NCI-H774 (cell line): ENCODE measurements around the gene AGPAT4.

ENCODE experiments used
- DNase-seq: peaks from one replicate; lab custom pipeline; 2025; lab: John Stamatoyannopoulos, UW

The AGPAT4 gene

DNA sequence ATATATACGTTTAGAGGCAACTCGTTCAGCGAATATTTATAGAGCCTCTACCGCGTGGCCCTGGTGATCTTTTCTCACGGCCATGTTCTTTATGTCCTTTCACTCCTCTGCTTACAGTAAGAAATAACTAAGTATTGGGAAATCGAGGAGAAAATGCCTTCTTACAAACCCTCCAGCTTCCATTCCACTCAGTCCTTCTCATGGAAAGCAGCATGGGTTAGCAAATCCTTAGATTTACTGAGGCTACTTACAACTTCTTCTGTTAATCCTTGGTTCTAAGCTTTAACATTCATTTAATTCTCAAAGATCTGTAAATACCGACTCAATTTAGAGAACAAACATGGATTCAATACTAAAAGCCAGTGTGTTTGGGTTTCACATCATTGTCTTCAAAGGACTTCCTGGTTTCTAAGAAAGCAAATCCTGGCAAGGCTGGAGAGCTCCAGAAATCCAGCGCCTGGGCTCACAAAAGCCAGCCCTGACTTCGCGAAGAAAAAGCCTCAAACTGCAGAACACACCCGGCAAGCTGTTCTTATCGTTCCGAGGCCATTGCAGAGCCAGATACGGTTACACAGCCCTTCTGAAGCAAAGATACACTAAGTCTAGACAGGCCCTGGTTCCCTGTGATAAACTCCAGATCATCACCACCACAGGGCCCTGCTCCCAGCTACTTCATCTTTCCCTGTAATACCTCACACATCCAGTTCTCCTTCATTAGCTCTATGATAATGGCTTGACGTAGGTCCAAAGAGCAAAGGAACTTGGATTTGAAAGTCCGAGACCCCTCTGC lies 19.2 kb downstream of the AGPAT4 start:
- DNase-seq, result no peak

DNA sequence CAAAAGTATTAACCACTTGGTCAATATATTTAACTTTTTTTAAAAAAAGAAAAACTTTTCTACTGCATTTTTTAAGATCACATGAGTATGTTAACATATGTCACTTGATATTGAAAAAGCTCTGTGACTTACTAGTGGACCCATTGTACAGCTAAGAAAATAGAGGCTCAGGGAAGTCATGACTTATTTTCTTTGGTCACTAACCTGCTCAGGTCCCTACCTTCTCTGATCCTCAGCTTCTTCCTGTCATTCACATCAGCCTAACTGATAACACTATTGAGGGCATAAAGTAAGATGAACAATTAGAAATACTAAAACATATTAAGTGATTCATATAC lies 19.8 kb downstream of the AGPAT4 start:
- no peak for DNase-seq

DNA sequence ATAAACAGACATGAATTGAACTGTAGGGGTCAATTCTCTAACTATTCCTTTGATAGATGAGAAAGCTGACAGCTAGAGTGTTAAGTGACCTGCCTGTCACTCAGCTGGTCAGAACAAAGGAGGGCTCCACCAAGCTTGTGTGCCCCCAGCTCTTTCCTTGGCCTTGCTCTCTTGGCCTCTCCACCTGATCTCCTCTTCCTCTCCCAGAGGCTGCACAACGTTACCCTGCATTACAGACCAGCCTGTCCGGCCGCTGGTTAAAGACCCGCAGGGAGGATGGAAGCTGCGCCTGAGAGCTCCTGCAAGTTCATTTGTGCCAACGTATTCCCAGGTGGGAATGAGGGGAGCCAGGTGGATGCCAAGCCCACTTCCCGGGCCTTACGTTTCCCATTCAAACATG lies 22.5 kb downstream of the AGPAT4 start:
- no peak for DNase-seq

DNA sequence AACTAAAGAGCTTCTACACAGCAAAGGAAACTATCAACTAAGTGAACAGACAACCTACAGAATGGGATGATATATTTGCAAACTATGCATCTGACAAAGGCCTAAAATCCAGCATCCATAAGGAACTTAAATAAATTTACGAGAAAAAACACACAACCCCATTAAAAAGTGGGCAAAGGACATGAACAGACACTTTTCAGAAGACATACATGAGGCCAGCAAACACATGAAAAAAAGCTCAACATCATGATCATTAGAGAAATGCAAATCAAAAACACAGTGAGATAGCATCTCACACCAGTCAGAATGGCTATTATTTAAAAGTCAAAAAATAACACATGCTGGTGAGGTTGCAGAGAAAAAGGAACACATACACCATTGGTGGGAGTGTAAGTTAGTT lies 24.5 kb downstream of the AGPAT4 start:
- no peak for DNase-seq

DNA sequence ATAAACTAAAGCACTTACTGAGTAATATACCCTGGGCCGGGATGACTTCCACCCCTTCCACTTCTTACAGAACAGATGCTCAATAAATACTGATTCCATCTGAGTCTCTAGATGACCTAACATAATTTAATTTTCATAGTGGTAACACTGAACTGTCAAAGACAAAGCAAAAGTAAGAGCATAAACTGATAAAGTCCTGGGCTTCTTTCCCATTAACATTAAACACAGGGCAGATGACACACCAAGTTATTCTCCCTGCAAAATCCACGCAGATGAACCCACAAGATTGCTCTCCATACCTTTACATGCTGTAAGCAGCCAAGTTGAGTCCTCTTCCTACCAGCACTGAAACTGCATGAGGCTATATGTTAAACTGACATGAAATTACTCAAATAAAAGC lies 27.1 kb downstream of the AGPAT4 start:
- no peak for DNase-seq

DNA sequence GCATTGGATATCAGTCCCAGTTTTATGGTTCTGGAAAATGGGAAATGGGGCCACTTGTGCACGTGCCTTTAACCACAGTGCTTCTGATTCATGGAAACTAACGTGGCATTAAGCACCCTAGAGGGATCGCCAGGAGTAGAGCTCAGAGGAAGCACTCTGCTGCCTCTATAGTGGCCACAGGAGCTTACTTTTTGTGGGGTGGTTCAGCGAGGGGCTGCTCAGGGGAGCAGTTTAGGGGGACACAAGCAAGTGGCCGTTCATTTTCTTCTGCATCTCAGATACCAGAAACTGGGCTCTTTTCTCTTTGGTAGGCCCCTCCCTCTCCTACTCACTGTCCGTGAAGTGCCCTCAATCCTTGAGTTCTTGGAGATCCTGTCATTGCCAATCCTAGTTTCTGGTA lies 28.5 kb downstream of the AGPAT4 start:
- no peak for DNase-seq

DNA sequence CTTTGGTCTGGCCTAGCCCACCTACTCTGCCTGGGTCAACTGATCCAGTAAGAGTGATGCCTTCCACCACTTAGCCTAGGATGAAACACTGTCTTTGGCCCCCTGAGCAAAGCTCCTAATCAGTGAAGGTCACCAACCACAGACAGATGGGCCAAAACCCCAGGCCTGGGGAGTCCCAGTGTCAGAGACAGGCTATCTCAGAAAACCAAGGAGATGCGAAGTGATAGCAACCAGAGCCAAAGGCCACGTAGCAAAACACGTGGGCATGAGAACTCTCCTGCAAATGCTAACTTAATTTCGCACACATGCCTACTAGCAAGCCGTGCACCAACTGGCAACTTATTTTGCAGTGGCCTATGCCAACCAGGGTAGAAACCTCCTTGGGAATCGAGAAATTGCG lies 29.1 kb downstream of the AGPAT4 start:
- no peak for DNase-seq

DNA sequence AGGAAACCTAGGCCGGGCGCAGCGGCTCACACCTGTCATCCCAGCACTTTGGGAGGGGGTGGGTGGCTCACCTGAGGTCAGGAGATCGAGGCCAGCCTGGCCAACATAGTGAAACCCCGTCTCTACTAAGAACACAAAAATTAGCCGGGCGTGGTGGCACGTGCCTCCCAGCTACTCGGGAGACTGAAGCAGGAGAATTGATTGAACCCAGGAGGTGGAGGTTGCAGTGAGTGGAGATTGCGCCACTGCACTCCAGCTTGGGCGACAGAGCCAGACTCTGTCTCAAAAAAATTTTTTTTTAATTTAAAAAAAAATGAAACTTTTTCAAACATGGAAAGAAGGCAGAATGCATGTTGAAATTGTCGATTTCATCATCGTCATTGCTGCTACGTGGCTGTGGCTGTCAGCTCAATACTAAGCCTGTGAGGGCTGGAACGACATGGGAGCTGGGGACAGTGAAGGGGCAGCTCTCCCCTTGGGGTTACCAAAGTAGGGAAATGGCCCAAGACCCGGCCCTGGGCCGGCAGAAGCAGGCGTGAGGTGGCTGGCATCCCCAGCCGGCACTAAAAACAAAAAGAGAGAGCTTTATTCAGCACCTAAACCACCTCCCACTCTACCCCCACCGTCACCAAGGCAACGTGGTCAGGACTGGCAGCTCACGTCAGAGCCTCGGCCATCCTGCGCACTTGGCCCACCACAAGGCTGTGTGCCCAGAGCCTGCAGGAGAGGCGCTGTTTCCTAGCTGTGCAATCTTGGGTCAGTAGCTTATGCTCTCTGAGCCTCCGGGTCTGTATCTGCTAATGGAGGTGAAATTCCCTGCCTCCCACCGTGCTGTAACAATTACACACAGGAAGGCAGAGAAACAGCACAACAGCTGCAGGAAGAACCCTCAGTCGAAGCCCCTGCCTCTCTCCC lies 30.8 kb downstream of the AGPAT4 start:
- no peak for DNase-seq

DNA sequence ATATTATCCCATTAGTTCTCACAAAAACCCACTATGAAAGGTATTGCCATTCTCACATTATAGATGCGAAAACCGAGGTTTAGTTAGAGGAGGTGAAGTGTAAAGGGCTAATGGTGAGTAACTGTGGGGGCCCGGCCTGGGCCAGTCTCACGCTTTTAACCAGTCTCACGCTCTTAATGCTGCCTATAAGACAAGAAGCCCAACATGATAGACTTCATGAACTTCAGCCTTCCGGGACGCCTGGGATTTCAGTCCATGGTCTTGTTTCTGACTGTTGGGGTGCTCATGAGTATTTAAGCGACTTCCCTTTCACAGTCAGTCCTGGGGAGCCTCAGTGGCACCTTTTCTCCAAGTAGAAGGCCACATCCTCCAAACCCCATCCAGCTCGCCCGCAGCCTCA lies 31.7 kb downstream of the AGPAT4 start:
- no peak for DNase-seq

DNA sequence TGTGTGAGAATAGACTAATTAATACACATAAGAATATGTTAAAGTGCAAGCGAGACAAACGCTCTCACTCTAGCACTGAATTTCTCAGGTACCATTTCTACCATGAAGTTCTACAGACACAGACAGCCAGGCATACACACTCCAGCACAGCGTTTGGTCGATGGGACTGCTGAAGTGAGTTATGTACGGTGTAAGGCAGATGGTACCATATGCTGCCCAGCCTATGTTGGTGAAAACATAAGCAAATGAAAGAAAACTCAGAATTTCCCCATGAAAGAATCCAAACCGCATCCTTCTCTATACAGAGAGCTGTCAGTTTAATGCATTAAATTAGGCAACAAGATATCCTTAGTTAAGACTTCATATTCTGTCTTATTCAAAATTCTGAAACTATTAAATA lies 34.9 kb downstream of the AGPAT4 start:
- no peak for DNase-seq

DNA sequence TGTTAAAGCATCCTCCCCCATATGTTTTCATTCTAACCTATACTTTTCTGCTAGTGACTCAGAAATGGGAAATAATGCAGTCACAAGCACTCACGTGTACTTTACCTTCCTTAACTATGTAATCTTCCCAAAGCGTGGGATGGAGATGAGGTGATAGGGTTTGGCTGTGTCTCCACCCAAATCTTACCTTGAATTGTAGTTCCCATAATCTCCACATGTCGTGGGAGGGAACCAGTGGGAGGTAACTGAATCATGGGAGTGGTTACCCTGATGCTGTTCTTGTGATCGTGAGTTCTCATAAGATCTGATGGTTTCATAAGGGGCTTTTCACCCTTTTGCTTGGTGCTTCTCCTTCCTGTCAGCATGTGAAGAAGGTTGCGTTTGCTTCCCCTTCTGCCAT lies 35.4 kb downstream of the AGPAT4 start:
- no peak for DNase-seq

DNA sequence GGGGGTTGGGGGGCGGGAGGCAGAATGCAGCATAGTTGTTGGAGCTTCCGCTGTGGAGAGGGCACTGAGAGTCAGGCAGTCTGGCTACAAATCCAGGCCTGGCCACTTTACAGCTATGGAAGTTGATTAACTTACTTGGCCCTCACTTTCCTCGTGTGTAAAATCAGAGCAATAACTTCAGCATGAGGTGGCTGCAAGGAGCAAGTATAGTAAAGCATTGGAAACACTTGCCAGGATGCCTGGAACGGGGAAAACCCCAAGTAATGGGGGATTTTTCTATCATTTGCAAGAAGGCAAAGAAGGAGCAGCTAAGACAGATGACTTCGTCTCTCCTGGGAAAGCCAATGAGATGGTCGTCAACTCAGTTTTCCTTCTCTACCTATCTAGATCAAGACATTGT lies 35.8 kb downstream of the AGPAT4 start:
- no peak for DNase-seq

DNA sequence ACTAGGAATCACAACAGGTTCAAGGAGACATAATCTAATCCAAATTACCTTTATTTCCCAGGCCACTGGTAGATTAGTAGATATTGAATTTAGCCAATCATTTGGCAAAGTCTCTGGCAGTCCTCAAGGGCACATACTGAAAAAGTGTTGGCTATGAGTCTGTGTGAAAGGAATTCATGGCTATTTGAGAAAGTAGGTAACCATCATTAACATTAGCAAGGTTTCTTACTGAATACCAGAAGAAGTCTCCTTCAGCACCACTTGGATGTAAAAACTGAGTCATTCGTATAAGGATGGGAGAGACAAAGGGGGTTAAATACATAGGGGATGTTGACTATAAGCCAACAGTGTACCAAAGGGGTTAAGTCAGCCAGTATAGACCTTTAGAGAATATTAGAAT lies 36.7 kb downstream of the AGPAT4 start:
- DNase-seq, result no peak

DNA sequence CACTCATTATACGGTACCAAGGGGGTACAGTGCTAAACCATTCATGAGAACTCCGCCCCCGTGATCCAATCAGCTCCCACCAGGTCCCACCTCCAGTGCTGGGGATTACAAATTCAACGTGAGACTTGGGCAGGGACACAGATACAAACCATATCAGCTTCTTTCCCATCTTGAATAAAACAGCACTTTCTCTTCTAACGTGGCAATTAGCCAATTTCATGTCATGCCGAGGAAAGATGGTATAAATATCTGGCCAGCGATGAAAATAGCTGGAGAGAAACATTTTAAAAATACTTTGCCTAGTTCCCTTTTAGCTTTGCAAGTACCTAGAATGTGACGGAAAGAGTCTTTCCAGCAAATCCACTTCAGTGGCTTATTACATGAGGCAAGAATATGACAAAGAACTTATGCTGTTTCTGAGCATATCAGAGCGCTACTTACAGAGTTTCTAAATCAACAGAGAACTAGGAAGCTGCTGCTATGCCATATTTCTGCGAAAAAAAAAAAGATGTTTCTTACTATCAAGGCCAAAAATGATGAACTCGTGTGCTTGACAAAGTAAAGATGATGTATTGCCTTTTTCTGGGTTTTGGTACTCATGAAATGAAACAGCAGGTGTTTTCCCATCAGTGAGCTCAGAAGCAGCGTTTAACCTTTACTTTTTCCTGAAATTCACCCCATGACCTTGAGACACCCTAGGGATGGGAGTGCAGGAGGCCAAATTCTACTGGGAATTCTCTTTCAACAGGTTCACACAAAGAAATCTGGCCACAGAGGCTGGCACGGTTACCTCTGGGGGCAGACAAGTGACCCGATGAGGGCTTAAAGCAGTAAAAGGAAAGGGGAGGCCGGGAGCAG lies 37.9 kb downstream of the AGPAT4 start:
- DNase-seq, result no peak

DNA sequence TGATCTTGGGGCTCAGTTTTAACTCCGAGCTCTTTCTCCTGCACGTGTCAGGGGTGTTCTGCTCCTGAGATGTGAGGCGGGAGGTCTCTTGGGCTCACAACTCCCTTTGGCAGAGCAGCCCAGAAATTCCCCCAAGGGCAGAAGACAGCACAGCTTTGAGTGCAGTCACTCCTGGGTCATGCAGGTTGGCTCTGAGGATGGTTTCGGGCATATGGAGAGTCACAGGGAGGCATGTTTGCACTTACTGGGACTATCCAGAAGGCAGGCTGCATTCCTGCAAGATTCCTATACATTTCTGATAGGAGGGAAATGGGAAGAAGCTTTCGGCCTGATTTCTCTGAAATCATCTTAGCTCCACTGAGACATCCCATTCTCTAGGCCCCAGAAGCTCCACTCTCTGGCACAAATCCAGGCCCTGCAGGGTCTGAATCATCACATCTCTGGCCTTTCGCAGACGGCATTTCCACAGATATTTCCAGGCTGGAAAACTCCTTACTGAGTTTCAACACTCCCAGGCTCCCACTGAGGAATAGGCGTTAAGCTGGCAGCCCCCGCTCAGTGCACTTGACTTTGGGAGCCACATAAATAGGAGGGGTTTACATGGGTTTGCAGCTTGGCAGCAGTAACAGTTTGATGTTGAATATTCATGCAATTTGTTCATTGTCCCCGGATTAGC lies 39.7 kb downstream of the AGPAT4 start:
- no peak for DNase-seq

DNA sequence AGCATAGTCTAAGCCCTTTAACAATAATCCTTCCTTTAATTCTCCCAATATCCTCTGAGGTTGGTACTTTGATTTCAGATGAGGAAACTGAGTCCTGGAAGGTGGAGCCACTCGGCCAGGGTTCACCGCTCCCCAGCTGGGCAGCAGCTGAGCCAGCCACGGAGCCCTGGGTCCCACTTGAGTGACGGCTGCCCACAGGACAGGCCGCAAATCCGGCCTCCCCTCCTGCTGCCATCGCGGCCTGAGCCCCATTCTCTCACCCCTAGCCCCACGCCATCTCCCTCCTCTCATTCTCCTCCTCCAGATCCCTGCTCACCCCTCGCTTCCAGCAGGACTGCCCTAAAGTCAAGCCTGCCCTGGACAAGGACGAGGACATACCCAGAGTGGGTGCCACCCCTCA lies 41.4 kb downstream of the AGPAT4 start:
- no peak for DNase-seq

DNA sequence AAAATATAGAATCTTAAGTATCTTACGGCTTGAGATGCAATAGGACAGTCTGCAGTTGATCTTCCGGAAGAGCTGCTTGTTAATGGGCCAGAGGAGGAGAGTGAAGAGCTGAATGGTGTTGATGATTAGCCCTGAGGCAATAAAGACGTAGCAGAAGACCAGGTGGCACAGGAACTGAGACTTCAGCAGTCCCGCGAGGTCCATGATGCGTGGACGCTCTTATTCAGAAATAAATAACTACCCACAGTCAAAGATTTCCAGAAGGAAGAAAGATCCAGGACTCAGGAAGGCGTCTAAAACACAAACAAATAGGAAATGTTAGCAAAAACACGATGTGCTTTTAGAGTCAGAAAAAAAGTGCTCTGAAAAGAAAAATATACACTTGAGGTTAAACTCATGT lies 41.9 kb downstream of the AGPAT4 start:
- no peak for DNase-seq

DNA sequence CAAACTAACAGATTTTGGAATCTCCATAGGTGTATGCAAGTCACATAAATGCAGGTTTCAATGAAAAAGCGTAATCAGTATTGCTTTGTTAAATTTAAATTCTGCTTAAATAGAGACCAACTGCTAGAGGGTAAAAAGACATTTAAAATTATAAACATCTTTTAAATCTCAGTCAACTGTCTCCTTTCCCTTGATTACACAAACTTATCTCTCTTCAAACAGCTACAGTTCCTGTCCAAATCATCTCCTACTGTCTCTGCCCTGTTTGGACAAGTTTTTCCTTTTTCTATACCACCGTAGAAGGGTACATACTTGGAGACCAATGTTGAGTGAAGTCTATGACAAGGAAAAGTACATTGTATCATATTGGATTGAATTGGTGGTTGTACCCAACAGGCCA lies 43.5 kb downstream of the AGPAT4 start:
- DNase-seq, result no peak

DNA sequence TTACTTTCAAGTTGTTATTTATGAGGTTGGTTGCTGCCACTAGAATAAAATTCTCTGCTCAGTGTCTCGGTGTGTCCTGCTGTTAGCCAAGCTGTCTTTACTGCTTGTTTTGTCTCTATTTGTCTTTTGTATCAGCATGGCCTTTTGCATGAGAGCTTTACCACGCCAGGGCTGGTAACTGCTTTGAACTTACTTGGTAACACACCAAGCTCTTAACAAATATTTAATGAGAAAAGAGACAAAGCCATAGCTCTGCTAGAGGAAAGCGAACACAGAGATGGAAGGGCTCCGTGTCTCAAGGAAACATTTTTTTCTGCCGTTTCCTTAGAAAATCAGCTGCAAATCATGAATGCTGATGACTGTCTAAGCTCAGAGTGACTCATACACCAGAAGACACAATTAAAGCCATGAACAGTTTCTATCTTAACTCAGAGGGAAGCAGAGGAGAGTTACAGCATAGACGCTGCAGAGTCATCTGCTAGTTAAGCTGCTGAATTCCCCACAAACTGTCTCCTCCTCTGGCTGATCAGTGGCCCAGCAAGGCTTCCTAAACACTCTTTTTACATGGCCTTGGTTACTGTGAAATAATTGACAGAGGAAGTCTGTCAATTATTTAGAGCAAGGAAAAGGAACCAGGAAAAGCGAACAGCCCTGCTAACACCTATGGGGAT lies 44.8 kb downstream of the AGPAT4 start:
- DNase-seq, result no peak

DNA sequence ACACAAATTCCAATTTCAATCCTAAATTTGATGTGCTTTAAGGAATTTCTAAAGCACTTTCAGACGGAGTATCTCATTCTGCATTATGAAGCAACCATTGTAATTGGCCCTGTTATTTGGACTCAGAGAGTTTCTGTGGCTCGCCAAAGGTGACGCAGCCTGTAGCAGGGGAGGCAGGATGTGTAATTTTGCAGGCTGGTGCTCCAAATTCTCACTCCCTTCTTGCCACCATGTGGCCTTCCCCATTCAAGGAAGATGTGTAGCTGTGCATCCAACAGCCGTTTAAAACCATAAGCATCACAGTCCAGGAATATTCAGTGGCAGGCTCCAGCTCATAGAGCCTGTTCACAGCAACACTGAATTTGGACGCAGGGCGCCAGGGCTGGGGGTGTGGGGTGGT lies 45.8 kb downstream of the AGPAT4 start:
- DNase-seq, result no peak
